Measurements from ENCODE around the gene HNRNPLL.

HNRNPLL gene

DNA sequence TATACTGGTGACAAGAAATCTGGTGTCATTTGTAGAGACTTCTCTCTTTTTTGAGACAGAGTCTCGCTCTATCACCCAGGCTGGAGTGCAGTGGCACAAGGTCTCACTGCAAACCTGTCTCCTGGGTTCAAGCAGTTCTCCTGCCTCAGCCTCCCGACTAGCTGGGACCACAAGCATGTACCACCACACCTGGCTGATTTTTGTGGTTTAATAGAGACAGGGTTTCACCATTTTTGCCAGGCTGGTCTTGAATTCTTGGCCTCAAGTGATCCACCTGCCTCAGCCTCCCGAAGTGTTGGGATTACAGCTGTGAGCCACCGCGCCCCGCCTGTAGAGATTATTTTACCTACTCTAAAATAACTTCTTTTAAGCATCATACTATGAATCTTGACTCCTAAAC is 6.5 kb downstream of the HNRNPLL start:
- TF ChIP-seq, protein P1, sequence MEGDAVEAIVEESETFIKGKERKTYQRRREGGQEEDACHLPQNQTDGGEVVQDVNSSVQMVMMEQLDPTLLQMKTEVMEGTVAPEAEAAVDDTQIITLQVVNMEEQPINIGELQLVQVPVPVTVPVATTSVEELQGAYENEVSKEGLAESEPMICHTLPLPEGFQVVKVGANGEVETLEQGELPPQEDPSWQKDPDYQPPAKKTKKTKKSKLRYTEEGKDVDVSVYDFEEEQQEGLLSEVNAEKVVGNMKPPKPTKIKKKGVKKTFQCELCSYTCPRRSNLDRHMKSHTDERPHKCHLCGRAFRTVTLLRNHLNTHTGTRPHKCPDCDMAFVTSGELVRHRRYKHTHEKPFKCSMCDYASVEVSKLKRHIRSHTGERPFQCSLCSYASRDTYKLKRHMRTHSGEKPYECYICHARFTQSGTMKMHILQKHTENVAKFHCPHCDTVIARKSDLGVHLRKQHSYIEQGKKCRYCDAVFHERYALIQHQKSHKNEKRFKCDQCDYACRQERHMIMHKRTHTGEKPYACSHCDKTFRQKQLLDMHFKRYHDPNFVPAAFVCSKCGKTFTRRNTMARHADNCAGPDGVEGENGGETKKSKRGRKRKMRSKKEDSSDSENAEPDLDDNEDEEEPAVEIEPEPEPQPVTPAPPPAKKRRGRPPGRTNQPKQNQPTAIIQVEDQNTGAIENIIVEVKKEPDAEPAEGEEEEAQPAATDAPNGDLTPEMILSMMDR (IDR thresholded peaks at IDR 0.05; ENCODE audit: insufficient read depth, low read length, poor library complexity, severe bottlenecking), result no peak
- no peaks in the 10 kb centered on the region for H3K27me3 ChIP-seq (replicated peaks; ENCODE audit: control insufficient read depth, insufficient read depth, low read length)
- no peak overlapping the region for H3K4me3 ChIP-seq (replicated peaks; ENCODE audit: low read depth, low read length)
- H3K36me3 ChIP-seq (ENCODE audit: control insufficient read depth, insufficient read depth, low read length), result no peaks in the 10 kb centered on the region
- DNase-seq (ENCODE audit: extremely low read depth, insufficient read length), result no peak

DNA sequence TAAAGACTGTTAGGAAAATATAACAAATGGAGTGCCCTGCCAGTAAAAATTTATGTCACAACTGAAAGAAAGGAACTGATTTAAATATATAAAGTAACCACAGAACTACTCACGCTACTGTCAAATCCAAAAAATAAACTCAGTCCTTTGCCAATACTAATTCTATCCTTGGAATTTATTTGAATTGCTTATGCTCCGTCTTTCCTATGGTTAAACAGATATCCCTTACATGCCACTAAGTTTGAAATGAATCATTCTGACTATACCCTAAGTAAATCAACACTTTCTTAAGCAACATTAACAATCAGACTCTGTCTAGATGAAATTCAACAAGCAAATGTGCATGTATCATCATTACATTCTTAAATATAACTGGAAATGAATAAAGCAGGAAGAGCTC is 9.8 kb downstream of the HNRNPLL start:
- Histone ChIP-seq H3K36me3 (ENCODE audit: control insufficient read depth, insufficient read depth, low read length) (no peaks in the 10 kb centered on the region), H3K27me3 (replicated peaks; ENCODE audit: control insufficient read depth, insufficient read depth, low read length) (no peaks in the 10 kb centered on the region), H3K4me3 (replicated peaks; ENCODE audit: low read depth, low read length) (no peak overlapping the region)
- TF ChIP-seq, protein P1 (IDR thresholded peaks at IDR 0.05; ENCODE audit: insufficient read depth, low read length, poor library complexity, severe bottlenecking), result no peak
- DNase-seq (ENCODE audit: extremely low read depth, insufficient read length), result no peak

DNA sequence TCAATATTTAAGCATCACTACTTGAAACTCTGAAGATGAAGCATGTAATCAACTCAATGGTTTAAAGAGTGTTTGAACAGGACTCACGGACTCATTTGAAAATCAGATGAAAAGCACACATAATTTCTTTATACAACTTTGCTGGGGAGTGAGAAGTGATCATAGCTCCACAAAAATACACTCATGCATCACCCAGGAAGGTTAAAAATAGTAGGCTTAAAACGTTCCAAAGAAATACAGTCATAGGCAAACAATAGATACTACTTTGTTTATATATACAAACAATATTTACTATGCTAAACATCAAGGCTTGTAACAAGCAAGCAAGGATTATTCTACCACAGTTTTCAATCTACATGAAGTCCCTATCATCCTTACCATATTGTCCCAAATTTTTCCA is 11.6 kb downstream of the HNRNPLL start:
- DNase-seq (ENCODE audit: extremely low read depth, insufficient read length), result no peak
- no peaks in the 10 kb centered on the region for H3K36me3 ChIP-seq (ENCODE audit: control insufficient read depth, insufficient read depth, low read length)
- no peaks in the 10 kb centered on the region for H3K27me3 ChIP-seq (replicated peaks; ENCODE audit: control insufficient read depth, insufficient read depth, low read length)

DNA sequence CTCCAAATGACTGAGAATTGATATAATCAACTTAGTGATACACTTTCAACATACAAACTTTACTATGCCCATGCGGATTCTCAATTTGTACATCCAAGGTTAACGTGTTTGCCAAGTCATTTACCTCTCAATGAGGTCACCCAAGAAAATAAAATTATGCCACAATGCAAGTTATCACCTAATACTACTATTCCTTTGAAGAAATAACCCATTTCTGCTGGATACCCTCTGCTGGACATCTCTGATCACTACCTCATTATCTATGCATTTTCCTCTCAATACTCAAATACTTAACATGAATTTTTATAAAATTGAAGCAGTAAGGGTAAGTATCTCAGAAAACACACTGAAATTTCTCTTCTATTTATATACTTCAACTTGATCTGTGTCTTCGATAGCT is 12.7 kb downstream of the HNRNPLL start:
- Histone ChIP-seq H3K27me3 (replicated peaks; ENCODE audit: control insufficient read depth, insufficient read depth, low read length) (no peaks in the 10 kb centered on the region), H3K4me3 (replicated peaks; ENCODE audit: low read depth, low read length) (no peak overlapping the region), H3K36me3 (ENCODE audit: control insufficient read depth, insufficient read depth, low read length) (no peaks in the 10 kb centered on the region)
- DNase-seq (ENCODE audit: extremely low read depth, insufficient read length), result no peak
- TF ChIP-seq, protein P1 (IDR thresholded peaks at IDR 0.05; ENCODE audit: insufficient read depth, low read length, poor library complexity, severe bottlenecking), result no peak

More for the DNA sequence above, 11.6 kb downstream of the HNRNPLL start:
- H3K4me3 ChIP-seq (replicated peaks; ENCODE audit: low read depth, low read length), result no peak overlapping the region
- TF ChIP-seq, protein P1 (IDR thresholded peaks at IDR 0.05; ENCODE audit: insufficient read depth, low read length, poor library complexity, severe bottlenecking), result no peak

DNA sequence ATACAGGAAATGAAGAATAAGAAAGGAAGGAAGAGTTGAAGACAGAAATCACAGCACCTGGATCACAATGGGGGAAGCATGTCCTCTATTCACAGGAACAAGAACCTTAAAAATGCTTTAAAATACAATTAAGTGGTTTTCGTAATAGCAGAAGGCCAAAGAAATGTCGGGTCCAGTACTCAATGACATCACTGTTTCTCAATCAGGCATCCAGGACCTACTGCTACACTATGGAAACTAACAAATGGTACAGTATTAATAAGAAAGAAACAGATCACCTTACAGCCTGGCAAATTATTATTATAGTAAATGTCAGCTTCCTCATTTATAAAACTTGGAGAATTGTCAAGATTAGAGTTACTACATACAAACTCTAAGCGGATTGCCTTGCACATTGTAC is 15.8 kb downstream of the HNRNPLL start:
- TF ChIP-seq, protein P1 (IDR thresholded peaks at IDR 0.05; ENCODE audit: insufficient read depth, low read length, poor library complexity, severe bottlenecking), result no peak
- H3K36me3 ChIP-seq (ENCODE audit: control insufficient read depth, insufficient read depth, low read length), result no peaks in the 10 kb centered on the region

DNA sequence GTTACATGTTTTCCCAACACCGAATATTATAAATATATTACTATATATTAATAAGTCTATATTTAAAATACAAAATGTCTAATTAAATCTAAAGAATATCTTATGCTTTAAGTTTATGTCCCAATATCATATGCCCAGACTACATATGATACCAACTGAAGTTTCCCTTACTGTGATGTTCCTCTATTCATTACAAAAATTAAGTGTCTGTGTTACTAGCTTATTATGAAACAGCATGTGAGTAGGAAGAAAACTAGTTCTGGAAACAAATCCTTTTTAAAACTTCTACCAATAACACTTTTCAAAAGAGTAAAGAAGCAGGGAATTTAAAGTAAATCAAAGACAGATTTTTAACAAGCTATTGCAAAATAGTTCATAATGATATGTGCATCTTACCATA is 17.8 kb downstream of the HNRNPLL start:
- Histone ChIP-seq H3K27me3 (replicated peaks; ENCODE audit: control insufficient read depth, insufficient read depth, low read length) (no peaks in the 10 kb centered on the region), H3K4me3 (replicated peaks; ENCODE audit: low read depth, low read length) (no peak overlapping the region), H3K36me3 (ENCODE audit: control insufficient read depth, insufficient read depth, low read length) (0 out of 2 replicates have a peak, but pooled peaks cover 1% of the 10 kb centered on the region)
- no peak for DNase-seq (ENCODE audit: extremely low read depth, insufficient read length)
- TF ChIP-seq, protein P1 (IDR thresholded peaks at IDR 0.05; ENCODE audit: insufficient read depth, low read length, poor library complexity, severe bottlenecking), result no peak

More for the DNA sequence above, 15.8 kb downstream of the HNRNPLL start:
- Histone ChIP-seq H3K27me3 (replicated peaks; ENCODE audit: control insufficient read depth, insufficient read depth, low read length) (no peaks in the 10 kb centered on the region), H3K4me3 (replicated peaks; ENCODE audit: low read depth, low read length) (no peak overlapping the region)
- no peak for DNase-seq (ENCODE audit: extremely low read depth, insufficient read length)

Data from GM06990 (cell line).